HepG2 (cell line): ENCODE data around the gene NXPH1.

ENCODE experiments used
- ELF1 ChIP-seq: sonication (generic); formaldehyde crosslinking; IDR thresholded peaks from 2 replicates; pipeline ENCODE4 v1.4.0; 2020; ENCODE audit warnings: missing genetic modification reagents
- EP300 ChIP-seq, 3 experiments: sonication (generic) in 1 of 3; formaldehyde crosslinking in 1 of 3; IDR thresholded peaks; 2 replicates each; pipeline versions ENCODE4 v1.5.1 to v1.6.1; 2011 to 2020; ENCODE audit warnings: low read depth in 2 of 3, low read length in 2 of 3, borderline replicate concordance in 1 of 3, improper control_type of control experiment in 1 of 3, mild to moderate bottlenecking in 1 of 3, missing genetic modification reagents in 1 of 3, moderate library complexity in 1 of 3
- TF ChIP-seq, protein P1 (sequence below): sonication (generic); formaldehyde crosslinking; IDR thresholded peaks from 2 replicates; pipeline ENCODE4 v1.4.0; 2020; ENCODE audit warnings: missing genetic modification reagents

DNA sequence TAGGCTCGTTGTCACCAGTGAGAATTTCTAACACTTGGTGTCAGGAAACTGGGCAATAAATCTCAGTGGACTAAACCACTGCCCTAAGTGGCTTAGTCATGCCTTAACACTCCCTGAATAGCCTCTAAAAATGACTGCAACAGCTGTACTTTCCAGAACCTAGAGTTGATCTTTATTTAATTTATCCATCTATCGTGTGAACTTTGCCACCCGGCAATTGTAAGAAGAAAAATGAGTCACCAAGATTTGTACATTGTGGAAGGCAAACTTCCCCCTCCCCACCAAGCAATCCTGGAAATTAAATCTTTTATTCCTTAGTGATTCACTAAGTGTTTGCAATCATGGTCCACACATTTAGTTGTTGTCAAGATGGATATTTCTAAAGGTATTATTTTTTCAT is 47.1 kb downstream of the NXPH1 start:
- TF ChIP-seq ELF1 (CRISPR knock-in tag) (no peak), EP300 (IDR thresholded peaks at IDR 0.05; ENCODE audit: low read depth in 2 of 2, low read length in 2 of 2) (no peak), EP300 (CRISPR knock-in tag; IDR thresholded peaks at IDR 0.05; ENCODE audit: borderline replicate concordance) (no peak)
- TF ChIP-seq, protein P1, sequence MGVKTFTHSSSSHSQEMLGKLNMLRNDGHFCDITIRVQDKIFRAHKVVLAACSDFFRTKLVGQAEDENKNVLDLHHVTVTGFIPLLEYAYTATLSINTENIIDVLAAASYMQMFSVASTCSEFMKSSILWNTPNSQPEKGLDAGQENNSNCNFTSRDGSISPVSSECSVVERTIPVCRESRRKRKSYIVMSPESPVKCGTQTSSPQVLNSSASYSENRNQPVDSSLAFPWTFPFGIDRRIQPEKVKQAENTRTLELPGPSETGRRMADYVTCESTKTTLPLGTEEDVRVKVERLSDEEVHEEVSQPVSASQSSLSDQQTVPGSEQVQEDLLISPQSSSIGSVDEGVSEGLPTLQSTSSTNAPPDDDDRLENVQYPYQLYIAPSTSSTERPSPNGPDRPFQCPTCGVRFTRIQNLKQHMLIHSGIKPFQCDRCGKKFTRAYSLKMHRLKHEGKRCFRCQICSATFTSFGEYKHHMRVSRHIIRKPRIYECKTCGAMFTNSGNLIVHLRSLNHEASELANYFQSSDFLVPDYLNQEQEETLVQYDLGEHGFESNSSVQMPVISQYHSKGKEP = no peak
